HG02610 (cell line): ENCODE results near the gene MEG3.

Experiments used
- ATAC-seq: cut with Tn5 transposase; IDR thresholded peaks from one replicate; pipeline ENCODE4 v1.9.1; 2021; ENCODE audit warnings: mild to moderate bottlenecking, moderate library complexity; ENCODE audit not compliant: unreplicated experiment

Gene MEG3

GRCh38 chr14:100844421-100844820 is 18.5 kb downstream of the MEG3 start:
- no peak for ATAC-seq

GRCh38 chr14:100844846-100845245 is 18.9 kb downstream of the MEG3 start:
- no peak for ATAC-seq

- no peak for ATAC-seq
These were observed 19.4 kb downstream of the MEG3 start for GRCh38 chr14:100845341-100845740.

GRCh38 chr14:100846309-100846859 is 20.5 kb downstream of the MEG3 start:
- ATAC-seq = no peak

GRCh38 chr14:100849115-100849781 is 23.3 kb downstream of the MEG3 start:
- ATAC-seq = no peak

- ATAC-seq = no peak
These were observed 25.1 kb downstream of the MEG3 start for GRCh38 chr14:100850841-100851585.

GRCh38 chr14:100851586-100851916 is 25.6 kb downstream of the MEG3 start:
- no peak for ATAC-seq

GRCh38 chr14:100851946-100852620 is 26.2 kb downstream of the MEG3 start:
- no peak for ATAC-seq

- no peak for ATAC-seq
These were observed 28.5 kb downstream of the MEG3 start for GRCh38 chr14:100854435-100854834.

- ATAC-seq = no peak
These were observed 29.5 kb downstream of the MEG3 start for GRCh38 chr14:100855256-100855930.

GRCh38 chr14:100856056-100856950 is 30.4 kb downstream of the MEG3 start:
- no peak for ATAC-seq

GRCh38 chr14:100857233-100857922 is 31.5 kb downstream of the MEG3 start:
- no peak for ATAC-seq

GRCh38 chr14:100857923-100858837 is 32.3 kb downstream of the MEG3 start:
- no peak for ATAC-seq

GRCh38 chr14:100858838-100859220 is 32.9 kb downstream of the MEG3 start:
- ATAC-seq = no peak

GRCh38 chr14:100859781-100860180 is 33.9 kb downstream of the MEG3 start:
- no peak for ATAC-seq

GRCh38 chr14:100860556-100861187 is 34.8 kb downstream of the MEG3 start:
- no peak for ATAC-seq

- ATAC-seq = no peak
These were observed 35.4 kb downstream of the MEG3 start for GRCh38 chr14:100861188-100861936.

GRCh38 chr14:100861937-100862247 is 36.0 kb downstream of the MEG3 start:
- no peak for ATAC-seq
